ENCODE results near the gene PHKB. TPM values are rescaled to one million over a fixed set of nuclear protein-coding genes. Genes with fewer than 3 reads are reported as not detected.

The PHKB gene
- total RNA-seq, 4 donors from 2014 or later, result 38.8 to 94.2 (median 55.7) TPM

- Histone ChIP-seq H3K9me3 (no peaks in the 10 kb centered on the region), H3K4me1 (peaks cover 0 to 10% (median 0%) of the 10 kb centered on the region in 3 donors), H3K36me3 (peaks cover 0 to 46% of the 10 kb centered on the region in 2 donors), H3K27me3 (no peaks in the 10 kb centered on the region), H3K4me3 (no peak overlapping the region), H3K27ac (no peak overlapping the region)
- TF ChIP-seq EP300 (IDR thresholded peaks at IDR 0.05), result no peak
- TF ChIP-seq, protein P1, sequence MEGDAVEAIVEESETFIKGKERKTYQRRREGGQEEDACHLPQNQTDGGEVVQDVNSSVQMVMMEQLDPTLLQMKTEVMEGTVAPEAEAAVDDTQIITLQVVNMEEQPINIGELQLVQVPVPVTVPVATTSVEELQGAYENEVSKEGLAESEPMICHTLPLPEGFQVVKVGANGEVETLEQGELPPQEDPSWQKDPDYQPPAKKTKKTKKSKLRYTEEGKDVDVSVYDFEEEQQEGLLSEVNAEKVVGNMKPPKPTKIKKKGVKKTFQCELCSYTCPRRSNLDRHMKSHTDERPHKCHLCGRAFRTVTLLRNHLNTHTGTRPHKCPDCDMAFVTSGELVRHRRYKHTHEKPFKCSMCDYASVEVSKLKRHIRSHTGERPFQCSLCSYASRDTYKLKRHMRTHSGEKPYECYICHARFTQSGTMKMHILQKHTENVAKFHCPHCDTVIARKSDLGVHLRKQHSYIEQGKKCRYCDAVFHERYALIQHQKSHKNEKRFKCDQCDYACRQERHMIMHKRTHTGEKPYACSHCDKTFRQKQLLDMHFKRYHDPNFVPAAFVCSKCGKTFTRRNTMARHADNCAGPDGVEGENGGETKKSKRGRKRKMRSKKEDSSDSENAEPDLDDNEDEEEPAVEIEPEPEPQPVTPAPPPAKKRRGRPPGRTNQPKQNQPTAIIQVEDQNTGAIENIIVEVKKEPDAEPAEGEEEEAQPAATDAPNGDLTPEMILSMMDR (IDR thresholded peaks at IDR 0.05), result no peak
- no peak for TF ChIP-seq POLR2A (IDR thresholded peaks at IDR 0.05)
- TF ChIP-seq POLR2AphosphoS5 (IDR thresholded peaks at IDR 0.05), result no peak
- no peak for ATAC-seq
Observed at GRCh38 chr16:47519037-47519436, 57.9 kb downstream of the PHKB start.

DNA sequence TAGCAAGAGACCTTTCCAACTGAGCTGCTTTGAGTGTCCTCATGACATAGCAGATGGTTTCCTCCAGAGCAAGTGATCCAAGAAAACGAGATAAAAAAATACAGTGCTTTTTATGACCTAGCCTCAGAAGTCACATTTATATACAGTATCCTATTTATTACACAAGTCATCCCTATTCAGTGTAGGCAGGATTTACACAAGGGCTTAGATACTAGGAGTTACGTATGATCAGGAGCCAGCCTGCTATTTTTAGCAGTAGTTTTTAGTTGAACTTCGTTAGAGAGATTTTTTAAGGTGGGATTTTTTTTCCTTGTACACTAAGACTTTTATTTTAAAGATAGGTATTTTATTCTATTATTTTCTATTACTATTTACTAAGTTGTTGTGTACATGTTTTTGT is 58.4 kb downstream of the PHKB start:
- no peak for ATAC-seq
- TF ChIP-seq POLR2A (IDR thresholded peaks at IDR 0.05) (no peak), POLR2AphosphoS5 (IDR thresholded peaks at IDR 0.05) (no peak), EP300 (IDR thresholded peaks at IDR 0.05) (no peak)
- TF ChIP-seq, protein P1 (IDR thresholded peaks at IDR 0.05), result no peak
- H3K27ac ChIP-seq, result no peak overlapping the region
- H3K4me1 ChIP-seq, result peaks cover 0 to 10% (median 0%) of the 10 kb centered on the region in 3 donors
- no peak overlapping the region for H3K4me3 ChIP-seq
- no peaks in the 10 kb centered on the region for H3K9me3 ChIP-seq
- H3K36me3 ChIP-seq, result peaks cover 0 to 41% of the 10 kb centered on the region in 2 donors
- 13 to 24% methylated on average over 2 to 3 of the region's 3 CpGs for WGBS, 2 donors (ENCODE audit: low coverage in 1 of 2)
- no peaks in the 10 kb centered on the region for H3K27me3 ChIP-seq

DNA sequence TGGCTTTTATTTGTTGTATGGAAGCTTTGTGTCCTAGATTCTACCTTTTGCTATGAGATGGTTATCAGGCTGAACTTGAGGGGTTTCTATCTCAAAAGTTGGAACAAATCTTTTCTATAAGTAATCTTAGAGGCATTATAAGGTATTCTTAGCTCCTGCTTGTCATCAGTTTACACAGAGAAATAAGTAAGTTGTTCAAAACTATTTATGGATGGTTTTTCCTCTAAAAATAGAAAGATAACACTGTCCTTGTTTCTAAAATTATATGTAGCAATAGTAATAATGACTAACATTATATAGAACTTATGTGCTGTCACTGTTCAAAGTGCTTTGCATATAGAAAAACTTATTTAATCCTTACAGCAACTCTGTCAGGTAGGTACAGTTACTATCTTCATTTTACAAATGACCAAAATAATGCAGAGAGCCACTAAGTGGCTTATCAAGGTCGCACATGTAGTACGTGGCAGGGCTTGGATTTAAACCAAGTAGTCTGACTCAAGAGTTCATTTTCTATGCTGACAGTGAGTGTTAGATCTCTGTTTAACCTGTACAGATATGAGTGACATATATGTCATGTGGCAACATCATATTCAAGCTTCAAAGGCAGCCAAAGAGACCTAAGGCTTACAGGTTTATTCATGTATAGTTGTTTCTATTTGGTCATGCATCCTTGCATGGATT is 59.0 kb downstream of the PHKB start:
- H3K36me3 ChIP-seq, result peaks cover 0 to 35% of the 10 kb centered on the region in 2 donors
- 50 to 67% methylated on average over 2 of the region's 2 CpGs for WGBS, 2 donors (ENCODE audit: low coverage in 1 of 2)
- no peaks in the 10 kb centered on the region for H3K9me3 ChIP-seq
- TF ChIP-seq EP300 (IDR thresholded peaks at IDR 0.05) (no peak), POLR2A (IDR thresholded peaks at IDR 0.05) (no peak), POLR2AphosphoS5 (IDR thresholded peaks at IDR 0.05) (no peak)
- TF ChIP-seq, protein P1 (IDR thresholded peaks at IDR 0.05), result no peak
- H3K27ac ChIP-seq, result no peak overlapping the region
- no peaks in the 10 kb centered on the region for H3K27me3 ChIP-seq
- no peak overlapping the region for H3K4me3 ChIP-seq
- no peak for ATAC-seq
- H3K4me1 ChIP-seq, result peaks cover 0 to 10% (median 0%) of the 10 kb centered on the region in 3 donors

DNA sequence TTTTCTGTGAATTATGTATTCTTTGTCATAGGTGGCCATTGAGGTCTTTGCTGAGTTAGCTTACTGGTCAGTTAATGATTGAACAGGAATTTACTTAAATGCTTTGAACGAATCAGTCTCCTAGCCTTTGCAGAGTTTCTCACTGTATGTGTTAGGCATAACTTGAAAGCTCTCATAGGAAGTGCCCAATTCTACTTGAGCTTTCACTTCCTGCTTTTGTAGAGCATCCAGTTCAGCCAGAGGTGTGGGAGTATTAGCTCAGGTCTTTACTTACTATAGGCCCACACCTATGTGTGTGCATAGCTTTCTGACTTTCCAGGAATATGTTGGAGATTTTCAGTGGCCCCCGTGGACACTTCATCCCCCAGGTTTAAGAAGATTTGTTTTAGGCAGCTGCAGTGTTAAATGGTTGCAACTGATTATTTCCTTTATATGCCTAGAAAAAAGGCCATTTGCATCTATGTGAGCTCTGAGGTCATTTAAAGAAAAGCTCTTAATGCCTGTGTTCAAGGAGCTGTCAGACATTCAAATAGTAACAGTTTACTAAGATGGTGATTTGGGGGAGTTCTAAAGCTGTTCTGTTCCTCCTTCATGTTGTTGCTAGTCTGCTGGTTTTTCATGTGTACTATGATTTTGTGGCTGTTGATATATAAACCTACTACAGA is 62.3 kb downstream of the PHKB start:
- ATAC-seq, result no peak
- no peak for TF ChIP-seq POLR2A (IDR thresholded peaks at IDR 0.05)
- no peak for TF ChIP-seq EP300 (IDR thresholded peaks at IDR 0.05)
- TF ChIP-seq POLR2AphosphoS5 (IDR thresholded peaks at IDR 0.05), result no peak
- TF ChIP-seq, protein P1 (IDR thresholded peaks at IDR 0.05), result no peak
- Histone ChIP-seq H3K36me3 (peaks cover 0 to 2% of the 10 kb centered on the region in 2 donors), H3K27ac (no peak overlapping the region), H3K4me3 (no peak overlapping the region), H3K4me1 (peaks cover 0 to 10% (median 0%) of the 10 kb centered on the region in 3 donors), H3K9me3 (no peaks in the 10 kb centered on the region), H3K27me3 (no peaks in the 10 kb centered on the region)
- 33 to 60% methylated on average over 1 of the region's 2 CpGs for WGBS, 2 donors (ENCODE audit: low coverage in 1 of 2)

DNA sequence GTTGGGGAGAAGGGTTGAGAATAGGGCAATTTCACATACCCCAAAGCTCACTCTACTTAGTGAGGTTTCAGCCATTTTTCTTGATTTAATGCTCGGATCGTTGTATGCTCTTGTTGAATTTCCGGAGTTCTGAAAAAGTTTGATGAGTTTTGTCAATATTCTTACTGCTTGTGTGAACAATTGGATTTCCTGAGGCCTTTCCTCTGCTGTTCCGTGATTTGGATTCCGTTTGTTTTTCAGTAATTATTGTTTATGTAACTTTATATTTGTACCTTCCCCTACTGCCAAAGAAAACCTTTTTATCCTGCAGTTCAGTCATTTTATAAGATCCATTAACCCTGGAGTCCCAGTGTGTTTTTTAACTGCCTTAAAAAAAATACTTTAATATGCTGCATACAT is 62.9 kb downstream of the PHKB start:
- Histone ChIP-seq H3K27me3 (no peaks in the 10 kb centered on the region), H3K4me3 (no peak overlapping the region), H3K27ac (no peak overlapping the region), H3K9me3 (no peaks in the 10 kb centered on the region), H3K36me3 (peaks cover 0 to 4% of the 10 kb centered on the region in 2 donors), H3K4me1 (peaks cover 0 to 10% (median 0%) of the 10 kb centered on the region in 3 donors)
- ATAC-seq, result no peak
- TF ChIP-seq POLR2AphosphoS5 (IDR thresholded peaks at IDR 0.05) (no peak), POLR2A (IDR thresholded peaks at IDR 0.05) (no peak), EP300 (IDR thresholded peaks at IDR 0.05) (no peak)
- TF ChIP-seq, protein P1 (IDR thresholded peaks at IDR 0.05), result no peak
- 68 to 75% methylated on average over 4 to 5 of the region's 5 CpGs for WGBS, 2 donors (ENCODE audit: low coverage in 1 of 2)

Data from gastroesophageal sphincter (tissue), 4 donors.